NCI-H2227 treated with DMSO at 0.1 percent for 48 hours (cell line): ENCODE measurements around the gene ASB10.

Experiments used
- DNase-seq: peaks from one replicate; lab custom pipeline; 2025; lab: John Stamatoyannopoulos, UW

Gene ASB10

GRCh38 chr7:151166629-151167196, 20.3 kb downstream of the ASB10 start:
- no peak for DNase-seq

GRCh38 chr7:151161757-151162156, 25.3 kb downstream of the ASB10 start:
- DNase-seq = no peak

GRCh38 chr7:151157645-151158329, 29.3 kb downstream of the ASB10 start:
- no peak for DNase-seq

GRCh38 chr7:151152643-151153513, 34.2 kb downstream of the ASB10 start:
- DNase-seq = no peak

GRCh38 chr7:151150388-151150787, 36.7 kb downstream of the ASB10 start:
- no peak for DNase-seq

- DNase-seq = no peak
Measured at GRCh38 chr7:151148319-151149259, 38.5 kb downstream of the ASB10 start.

- DNase-seq = no peak
Measured at GRCh38 chr7:151146761-151147160, 40.3 kb downstream of the ASB10 start.

GRCh38 chr7:151144387-151144786, 42.7 kb downstream of the ASB10 start:
- DNase-seq = no peak

- DNase-seq = no peak
Measured at GRCh38 chr7:151143261-151144015, 43.6 kb downstream of the ASB10 start.

GRCh38 chr7:151142686-151143040, 44.4 kb downstream of the ASB10 start:
- DNase-seq = no peak

GRCh38 chr7:151141855-151142685, 45.0 kb downstream of the ASB10 start:
- DNase-seq = no peak

- no peak for DNase-seq
Measured at GRCh38 chr7:151141311-151141854, 45.7 kb downstream of the ASB10 start.

GRCh38 chr7:151140826-151141225, 46.2 kb downstream of the ASB10 start:
- DNase-seq = no peak

GRCh38 chr7:151139791-151140190, 47.3 kb downstream of the ASB10 start:
- no peak for DNase-seq

- DNase-seq = no peak
Measured at GRCh38 chr7:151139071-151139790, 47.8 kb downstream of the ASB10 start.

- no peak for DNase-seq
Measured at GRCh38 chr7:151138153-151138851, 48.7 kb downstream of the ASB10 start.

GRCh38 chr7:151137791-151138152, 49.3 kb downstream of the ASB10 start:
- no peak for DNase-seq

GRCh38 chr7:151137076-151137675, 49.9 kb downstream of the ASB10 start:
- no peak for DNase-seq
